ENCODE results near the gene DNAJC6.

GRCh38 chr1:65443647-65444046 is 134.3 kb downstream of the DNAJC6 start:
- no peak for TF ChIP-seq EZH2 (IDR thresholded peaks at IDR 0.05; ENCODE audit: low read length)
- TF ChIP-seq CTCF (optimal IDR thresholded peaks at IDR 0.05 in 1 of 3, IDR thresholded peaks at IDR 0.05 in 1 of 3, conservative IDR thresholded peaks at IDR 0.05 in 1 of 3; ENCODE audit: extremely low read depth in 1 of 3, insufficient read depth in 2 of 3, low read length in 3 of 3) = no peak

All from keratinocyte (primary cell).